Activated CD8-positive, alpha-beta memory T cell treated with anti-CD3 and anti-CD28 coated beads, Interleukin-2, amount 10 ng/mL, durations not matched to agents 7 days and 5 days (primary cell): Measurements from ENCODE around the gene VIPR2. TPM values are rescaled to one million over a fixed set of nuclear protein-coding genes. Genes with fewer than 3 reads are reported as not detected.

Experiments used
- ATAC-seq: fragments of 150-1000 bp; cut with Tn5 transposase; one replicate; pipeline ENCODE4 v1.10.0; 2021; ENCODE audit warnings: moderate library complexity
- CTCF ChIA-PET: fragments of 350-600 bp; sonication (Branson Sonifier 250); formaldehyde crosslinking; loops from one replicate; lab custom pipeline; 2021; ENCODE audit warnings: antibody characterized with exemption; lab: Charles Lee
- DNase-seq: peaks from one replicate; pipeline ENCODE4 v3.0.0-alpha.2; 2020
- H3K27ac Mint-ChIP-seq: one replicate; pipeline ENCODE4 v1.8.0; 2021; ENCODE audit warnings: mild to moderate bottlenecking, mixed read lengths
- H3K27me3 Mint-ChIP-seq: one replicate; pipeline ENCODE4 v1.8.0; 2021; ENCODE audit warnings: mixed read lengths
- H3K36me3 Mint-ChIP-seq: one replicate; pipeline ENCODE4 v1.8.0; 2021; ENCODE audit warnings: mild to moderate bottlenecking, mixed read lengths
- H3K4me1 Mint-ChIP-seq: one replicate; pipeline ENCODE4 v1.8.0; 2021; ENCODE audit warnings: mixed read lengths
- H3K4me3 Mint-ChIP-seq: one replicate; pipeline ENCODE4 v1.8.0; 2021; ENCODE audit warnings: mild to moderate bottlenecking, moderate library complexity, mixed read lengths
- H3K9me3 Mint-ChIP-seq: one replicate; pipeline ENCODE4 v1.8.0; 2022; ENCODE audit warnings: low read depth, mixed read lengths
- total RNA-seq, 2 experiments: library from RNA; stranded (reverse); gene quantifications; one replicate each; pipeline ENCODE4 v1.2.3, GENCODE V29; 2021

VIPR2 gene
- total RNA-seq, 2 experiments from 2014 or later, result 0.05 TPM; not detected in 1

DNA sequence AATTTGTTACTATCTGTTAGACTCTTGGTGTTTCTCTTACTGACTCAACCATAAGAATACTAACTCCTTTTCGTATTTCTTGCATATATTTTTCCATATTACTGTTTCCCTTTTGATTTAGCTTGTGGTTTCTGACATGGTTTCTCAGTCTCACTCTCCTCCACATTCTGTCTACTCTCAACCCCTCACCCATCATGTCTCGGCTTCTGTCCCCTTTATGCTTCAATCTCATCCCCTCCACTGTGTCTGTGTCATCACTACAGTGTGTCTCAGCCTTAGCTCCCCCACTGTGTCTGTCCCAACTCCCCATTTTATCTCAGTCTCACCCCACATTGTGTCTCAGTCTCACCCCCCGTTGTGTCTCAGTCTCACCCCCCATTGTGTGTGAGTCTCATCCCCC is 126.9 kb downstream of the VIPR2 start:
- peaks cover 2% of the 10 kb centered on the region for H3K4me1 Mint-ChIP-seq
- no peak overlapping the region for H3K27ac Mint-ChIP-seq
- no peak overlapping the region for H3K4me3 Mint-ChIP-seq
- no peaks in the 10 kb centered on the region for H3K36me3 Mint-ChIP-seq
- CTCF ChIA-PET, result no interaction called here
- no peak for ATAC-seq
- peaks cover 3% of the 10 kb centered on the region for H3K9me3 Mint-ChIP-seq
- DNase-seq, result no peak
- no peaks in the 10 kb centered on the region for H3K27me3 Mint-ChIP-seq

- H3K9me3 Mint-ChIP-seq, result peaks cover 3% of the 10 kb centered on the region
- peaks cover 2% of the 10 kb centered on the region for H3K4me1 Mint-ChIP-seq
- CTCF ChIA-PET, result no interaction called here
- no peak overlapping the region for H3K27ac Mint-ChIP-seq
- ATAC-seq, result no peak
- no peak for DNase-seq
- no peak overlapping the region for H3K4me3 Mint-ChIP-seq
- no peaks in the 10 kb centered on the region for H3K36me3 Mint-ChIP-seq
- H3K27me3 Mint-ChIP-seq, result no peaks in the 10 kb centered on the region
Observed at GRCh38 chr7:159017210-159017609, 127.5 kb downstream of the VIPR2 start.

- CTCF ChIA-PET, result no interaction called here
- no peak for ATAC-seq
Observed at GRCh38 chr7:159016591-159016990, 128.1 kb downstream of the VIPR2 start.

GRCh38 chr7:159015454-159016410 is 128.9 kb downstream of the VIPR2 start:
- Mint-ChIP-seq H3K9me3 (peaks cover under 1% of the 10 kb centered on the region), H3K4me3 (no peak overlapping the region), H3K27me3 (peaks cover 3% of the 10 kb centered on the region), H3K36me3 (no peaks in the 10 kb centered on the region), H3K4me1 (peaks cover 2% of the 10 kb centered on the region), H3K27ac (no peak overlapping the region)
- DNase-seq (no peak), ATAC-seq (no peak)
- CTCF ChIA-PET, result no interaction called here

More at GRCh38 chr7:159016591-159016990, 128.1 kb downstream of the VIPR2 start:
- Mint-ChIP-seq H3K4me1 (peaks cover 2% of the 10 kb centered on the region), H3K36me3 (no peaks in the 10 kb centered on the region), H3K4me3 (no peak overlapping the region), H3K27me3 (no peaks in the 10 kb centered on the region), H3K27ac (no peak overlapping the region), H3K9me3 (peaks cover 3% of the 10 kb centered on the region)
- no peak for DNase-seq

DNA sequence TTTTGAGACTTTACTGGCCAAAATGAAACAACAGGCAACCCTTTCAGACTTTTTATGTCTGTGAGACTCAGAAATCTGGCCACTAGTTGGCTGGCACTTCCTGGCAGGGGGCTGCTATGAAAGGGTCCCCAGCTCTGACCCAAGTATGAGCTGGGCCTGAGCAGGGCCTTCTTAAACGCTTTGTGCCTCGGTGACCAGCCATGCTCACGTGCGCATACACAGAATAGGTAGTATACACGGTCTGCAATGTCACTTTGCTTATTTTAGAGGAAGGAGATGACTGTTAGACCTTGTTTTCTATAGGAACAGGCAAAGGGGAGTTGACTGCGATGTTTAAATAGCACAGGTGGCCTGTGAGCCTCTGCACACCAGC is 129.6 kb downstream of the VIPR2 start:
- no peak for ATAC-seq
- CTCF ChIA-PET, result no interaction called here
- peaks cover 2% of the 10 kb centered on the region for H3K4me1 Mint-ChIP-seq
- H3K36me3 Mint-ChIP-seq, result no peaks in the 10 kb centered on the region
- H3K4me3 Mint-ChIP-seq, result no peak overlapping the region
- DNase-seq, result no peak
- H3K9me3 Mint-ChIP-seq, result no peaks in the 10 kb centered on the region
- no peak overlapping the region for H3K27ac Mint-ChIP-seq
- peaks cover 3% of the 10 kb centered on the region for H3K27me3 Mint-ChIP-seq

DNA sequence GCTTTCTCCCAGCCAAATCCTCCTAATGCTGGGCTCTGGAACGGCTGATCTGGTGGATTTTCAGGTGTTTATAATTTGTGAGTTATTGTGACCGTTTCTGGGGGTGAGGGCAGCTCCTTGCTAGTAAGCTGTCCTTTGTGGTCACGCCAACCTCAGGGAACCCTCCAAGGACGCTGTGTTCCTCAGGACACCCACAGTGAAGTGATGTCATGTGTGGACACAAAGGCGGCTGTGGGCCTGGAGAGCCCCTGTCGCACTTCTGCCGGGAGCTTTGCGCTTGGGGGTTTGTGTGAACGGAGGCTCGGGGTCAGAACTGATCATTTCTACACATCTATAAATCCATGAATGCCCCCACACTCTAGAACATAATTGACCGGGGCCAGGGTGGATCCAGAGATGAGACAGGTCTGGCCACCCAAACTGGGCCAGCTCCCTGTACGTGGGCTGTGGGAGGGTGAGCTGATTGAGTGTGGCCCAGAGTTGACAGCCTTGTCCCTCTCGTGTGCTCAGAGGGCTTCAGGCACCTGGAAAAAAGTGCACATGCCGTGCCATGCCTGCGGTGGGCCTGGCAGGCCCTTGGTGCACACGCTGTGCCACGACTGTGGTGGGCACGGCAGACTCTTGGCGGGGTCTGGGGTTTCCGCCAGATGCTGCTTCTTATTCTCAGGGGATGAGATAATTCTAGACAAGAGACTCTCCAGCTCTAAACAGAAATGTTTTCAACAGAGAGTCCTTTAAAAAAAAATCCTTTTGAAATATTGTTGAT is 130.2 kb downstream of the VIPR2 start:
- H3K27me3 Mint-ChIP-seq, result peaks cover 3% of the 10 kb centered on the region
- H3K4me3 Mint-ChIP-seq, result no peak overlapping the region
- H3K36me3 Mint-ChIP-seq, result no peaks in the 10 kb centered on the region
- H3K4me1 Mint-ChIP-seq, result peaks cover 2% of the 10 kb centered on the region
- H3K27ac Mint-ChIP-seq, result no peak overlapping the region
- CTCF ChIA-PET, result no interaction called here
- no peaks in the 10 kb centered on the region for H3K9me3 Mint-ChIP-seq
- no peak for ATAC-seq
- DNase-seq, result no peak

GRCh38 chr7:159013825-159014289 is 130.8 kb downstream of the VIPR2 start:
- ATAC-seq, result no peak
- H3K4me3 Mint-ChIP-seq, result no peak overlapping the region
- CTCF ChIA-PET, result no interaction called here

GRCh38 chr7:159013181-159013690 is 131.4 kb downstream of the VIPR2 start:
- Mint-ChIP-seq H3K27me3 (peaks cover 3% of the 10 kb centered on the region), H3K36me3 (no peaks in the 10 kb centered on the region), H3K9me3 (no peaks in the 10 kb centered on the region), H3K4me1 (peaks cover 2% of the 10 kb centered on the region), H3K27ac (no peak overlapping the region), H3K4me3 (no peak overlapping the region)
- DNase-seq, result no peak
- CTCF ChIA-PET, result no interaction called here
- no peak for ATAC-seq

More at GRCh38 chr7:159013825-159014289, 130.8 kb downstream of the VIPR2 start:
- Mint-ChIP-seq H3K27me3 (peaks cover 3% of the 10 kb centered on the region), H3K4me1 (peaks cover 2% of the 10 kb centered on the region), H3K27ac (no peak overlapping the region), H3K36me3 (no peaks in the 10 kb centered on the region), H3K9me3 (no peaks in the 10 kb centered on the region)
- no peak for DNase-seq

- DNase-seq (no peak), ATAC-seq (no peak)
- Mint-ChIP-seq H3K36me3 (no peaks in the 10 kb centered on the region), H3K4me3 (no peak overlapping the region), H3K4me1 (no peaks in the 10 kb centered on the region), H3K27ac (no peak overlapping the region), H3K27me3 (peaks cover 3% of the 10 kb centered on the region), H3K9me3 (no peaks in the 10 kb centered on the region)
- CTCF ChIA-PET, result no interaction called here
Observed at GRCh38 chr7:159012353-159013069, 132.2 kb downstream of the VIPR2 start.

- H3K9me3 Mint-ChIP-seq, result no peaks in the 10 kb centered on the region
- peaks cover 3% of the 10 kb centered on the region for H3K27me3 Mint-ChIP-seq
- H3K4me1 Mint-ChIP-seq, result no peaks in the 10 kb centered on the region
- no peak overlapping the region for H3K4me3 Mint-ChIP-seq
- CTCF ChIA-PET, result no interaction called here
- no peaks in the 10 kb centered on the region for H3K36me3 Mint-ChIP-seq
- no peak for DNase-seq
- ATAC-seq, result no peak
- no peak overlapping the region for H3K27ac Mint-ChIP-seq
Observed at GRCh38 chr7:159011722-159012022, 133.0 kb downstream of the VIPR2 start.

DNA sequence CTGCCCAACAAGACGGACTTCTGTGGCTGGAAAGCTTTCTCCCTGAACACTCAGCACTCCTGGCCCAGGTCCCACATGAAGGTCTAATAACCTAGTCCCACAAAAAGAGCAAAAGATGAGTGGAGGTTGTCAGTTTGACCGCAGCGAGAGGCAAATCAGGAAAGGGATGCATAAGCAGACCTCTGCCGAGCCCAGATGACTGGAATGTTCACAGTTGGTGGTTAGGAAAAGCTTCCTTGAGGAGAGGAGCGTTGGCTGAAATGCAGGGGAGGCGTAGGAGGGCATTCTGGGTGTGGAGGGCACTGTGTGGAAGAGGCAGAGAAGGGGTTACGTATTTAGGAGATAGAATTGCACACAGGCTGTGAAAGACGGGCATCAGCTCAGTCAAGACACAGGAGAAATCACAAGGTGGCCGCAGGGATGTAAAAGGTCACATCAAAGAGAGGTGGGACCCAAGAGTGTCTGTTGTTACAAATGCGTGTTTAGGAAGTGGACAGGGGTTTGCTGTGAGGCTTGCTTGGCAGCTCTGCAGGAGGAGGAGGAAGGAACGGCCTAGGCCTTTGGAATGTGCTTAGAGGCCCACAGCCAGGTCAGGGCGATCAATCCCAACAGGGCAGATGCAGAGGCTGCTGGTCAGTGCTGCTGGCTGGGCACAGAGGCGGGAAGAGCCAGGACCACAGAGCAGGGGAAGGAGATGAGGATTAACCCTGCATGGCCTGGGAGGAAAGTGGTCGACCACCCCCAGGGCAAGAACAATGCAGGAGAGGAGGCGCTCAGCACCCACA is 133.5 kb downstream of the VIPR2 start:
- Mint-ChIP-seq H3K27ac (no peak overlapping the region), H3K4me1 (no peaks in the 10 kb centered on the region), H3K36me3 (no peaks in the 10 kb centered on the region), H3K9me3 (no peaks in the 10 kb centered on the region), H3K4me3 (no peak overlapping the region), H3K27me3 (peaks cover 3% of the 10 kb centered on the region)
- no peak for DNase-seq
- CTCF ChIA-PET, result no interaction called here
- ATAC-seq, result no peak

DNA sequence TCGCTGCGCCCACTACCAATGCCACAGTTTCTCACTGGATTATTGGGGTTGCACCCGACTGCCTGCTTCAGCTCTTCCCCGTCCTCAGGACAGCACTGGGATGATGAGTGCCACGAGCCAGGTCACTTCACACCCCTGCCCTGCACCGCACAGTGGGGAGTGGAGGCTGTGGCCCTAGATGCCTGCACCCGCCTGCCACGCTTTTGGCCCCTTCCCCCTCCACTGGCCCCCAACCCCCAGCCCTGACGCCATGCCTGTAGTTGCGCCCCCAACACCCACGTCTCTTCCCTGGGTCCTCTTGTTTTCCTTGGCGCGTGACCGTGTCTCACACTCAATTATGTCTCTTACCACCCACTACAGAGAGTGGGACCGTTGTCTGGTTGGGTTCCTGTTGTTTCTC is 134.3 kb downstream of the VIPR2 start:
- peaks cover 3% of the 10 kb centered on the region for H3K27me3 Mint-ChIP-seq
- ATAC-seq, result no peak
- no peaks in the 10 kb centered on the region for H3K9me3 Mint-ChIP-seq
- no peaks in the 10 kb centered on the region for H3K36me3 Mint-ChIP-seq
- H3K27ac Mint-ChIP-seq, result no peak overlapping the region
- H3K4me1 Mint-ChIP-seq, result no peaks in the 10 kb centered on the region
- DNase-seq, result no peak
- H3K4me3 Mint-ChIP-seq, result no peak overlapping the region
- CTCF ChIA-PET, result no interaction called here

- no peaks in the 10 kb centered on the region for H3K9me3 Mint-ChIP-seq
- H3K36me3 Mint-ChIP-seq, result no peaks in the 10 kb centered on the region
- H3K4me3 Mint-ChIP-seq, result no peak overlapping the region
- H3K27me3 Mint-ChIP-seq, result peaks cover 3% of the 10 kb centered on the region
- ATAC-seq (no peak), DNase-seq (no peak)
- no peaks in the 10 kb centered on the region for H3K4me1 Mint-ChIP-seq
- CTCF ChIA-PET, result no interaction called here
- H3K27ac Mint-ChIP-seq, result no peak overlapping the region
Observed at GRCh38 chr7:159009951-159010350, 134.7 kb downstream of the VIPR2 start.
